Adipocyte (in vitro differentiated cells): Measurements from ENCODE around the gene PTPRM.

Experiments used
- DNase-seq: peaks from one replicate; pipeline ENCODE4 v3.0.0-alpha.2; 2015; ENCODE audit warnings: low read depth
- H3K27me3 ChIP-seq: replicated peaks from 2 replicates; pipeline ENCODE4 v1.7.0; 2013; ENCODE audit warnings: mild to moderate bottlenecking, low read length, moderate library complexity; ENCODE audit not compliant: control insufficient read depth, insufficient read depth
- H3K36me3 ChIP-seq: 2 replicates; pipeline ENCODE4 v1.7.0; 2013; ENCODE audit warnings: low read length, mild to moderate bottlenecking, moderate library complexity; ENCODE audit not compliant: control insufficient read depth, insufficient read depth, severe bottlenecking
- H3K4me1 ChIP-seq: 2 replicates; pipeline ENCODE4 v1.7.0; 2013; ENCODE audit warnings: mild to moderate bottlenecking, low read length, moderate library complexity; ENCODE audit not compliant: control insufficient read depth, insufficient read depth
- H3K4me3 ChIP-seq: 2 replicates; pipeline ENCODE4 v1.7.0; 2013; ENCODE audit warnings: mild to moderate bottlenecking, low read length, moderate library complexity
- H3K9ac ChIP-seq: 2 replicates; pipeline ENCODE4 v1.7.0; 2013; ENCODE audit warnings: mild to moderate bottlenecking, low read length, moderate library complexity
- H3K9me3 ChIP-seq: 2 replicates; pipeline ENCODE4 v1.7.0; 2013; ENCODE audit warnings: mild to moderate bottlenecking, low read length, moderate library complexity; ENCODE audit not compliant: control insufficient read depth

Gene PTPRM

DNA sequence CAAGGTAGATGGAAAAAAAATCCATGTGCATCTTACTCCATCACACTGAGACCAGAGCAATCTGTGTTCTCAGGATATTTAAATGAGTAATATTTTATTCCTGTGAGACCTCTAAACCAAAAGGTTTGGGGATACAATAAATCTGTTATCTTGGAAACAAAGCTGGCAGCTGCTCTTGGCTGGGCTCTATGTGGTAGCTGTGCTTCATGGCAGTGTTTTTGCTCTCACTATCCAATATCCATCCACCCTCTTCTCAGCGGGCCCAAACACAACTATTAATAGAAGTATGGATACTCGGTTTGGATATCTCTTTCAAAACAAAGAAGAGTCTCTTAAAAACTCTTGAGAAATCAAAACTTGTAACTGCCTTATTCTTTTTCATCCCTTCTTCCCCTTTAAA is 797.3 kb downstream of the PTPRM start:
- no peak for DNase-seq
- Histone ChIP-seq H3K27me3 (no peaks in the 10 kb centered on the region), H3K4me1 (no peaks in the 10 kb centered on the region), H3K36me3 (no peaks in the 10 kb centered on the region), H3K4me3 (no peak overlapping the region), H3K9me3 (no peaks in the 10 kb centered on the region), H3K9ac (no peak overlapping the region)

GRCh38 chr18:8365006-8365405 is 797.9 kb downstream of the PTPRM start:
- no peaks in the 10 kb centered on the region for H3K4me1 ChIP-seq
- H3K36me3 ChIP-seq, result no peaks in the 10 kb centered on the region

GRCh38 chr18:8365528-8365927 is 798.4 kb downstream of the PTPRM start:
- Histone ChIP-seq H3K27me3 (no peaks in the 10 kb centered on the region), H3K9me3 (no peaks in the 10 kb centered on the region), H3K9ac (no peak overlapping the region), H3K4me3 (no peak overlapping the region), H3K36me3 (no peaks in the 10 kb centered on the region), H3K4me1 (no peaks in the 10 kb centered on the region)
- no peak for DNase-seq

More at GRCh38 chr18:8365006-8365405, 797.9 kb downstream of the PTPRM start:
- Histone ChIP-seq H3K4me3 (no peak overlapping the region), H3K9me3 (no peaks in the 10 kb centered on the region), H3K27me3 (no peaks in the 10 kb centered on the region), H3K9ac (no peak overlapping the region)
- no peak for DNase-seq

- Histone ChIP-seq H3K9ac (no peak overlapping the region), H3K9me3 (no peaks in the 10 kb centered on the region), H3K27me3 (no peaks in the 10 kb centered on the region), H3K4me3 (no peak overlapping the region), H3K36me3 (no peaks in the 10 kb centered on the region), H3K4me1 (no peaks in the 10 kb centered on the region)
- no peak for DNase-seq
These were observed 799.0 kb downstream of the PTPRM start for GRCh38 chr18:8366070-8366469.

- H3K4me3 ChIP-seq, result no peak overlapping the region
- H3K27me3 ChIP-seq, result no peaks in the 10 kb centered on the region
- no peak overlapping the region for H3K9ac ChIP-seq
- no peaks in the 10 kb centered on the region for H3K9me3 ChIP-seq
- no peaks in the 10 kb centered on the region for H3K4me1 ChIP-seq
- DNase-seq, result no peak
- H3K36me3 ChIP-seq, result no peaks in the 10 kb centered on the region
These were observed 799.5 kb downstream of the PTPRM start for GRCh38 chr18:8366656-8367055.

GRCh38 chr18:8367217-8367988 is 800.3 kb downstream of the PTPRM start:
- no peak overlapping the region for H3K4me3 ChIP-seq
- peak; percentile 18 for DNase-seq
- no peaks in the 10 kb centered on the region for H3K36me3 ChIP-seq
- H3K27me3 ChIP-seq, result no peaks in the 10 kb centered on the region
- H3K9me3 ChIP-seq, result no peaks in the 10 kb centered on the region
- H3K4me1 ChIP-seq, result peaks cover 2% of the 10 kb centered on the region
- no peak overlapping the region for H3K9ac ChIP-seq

DNA sequence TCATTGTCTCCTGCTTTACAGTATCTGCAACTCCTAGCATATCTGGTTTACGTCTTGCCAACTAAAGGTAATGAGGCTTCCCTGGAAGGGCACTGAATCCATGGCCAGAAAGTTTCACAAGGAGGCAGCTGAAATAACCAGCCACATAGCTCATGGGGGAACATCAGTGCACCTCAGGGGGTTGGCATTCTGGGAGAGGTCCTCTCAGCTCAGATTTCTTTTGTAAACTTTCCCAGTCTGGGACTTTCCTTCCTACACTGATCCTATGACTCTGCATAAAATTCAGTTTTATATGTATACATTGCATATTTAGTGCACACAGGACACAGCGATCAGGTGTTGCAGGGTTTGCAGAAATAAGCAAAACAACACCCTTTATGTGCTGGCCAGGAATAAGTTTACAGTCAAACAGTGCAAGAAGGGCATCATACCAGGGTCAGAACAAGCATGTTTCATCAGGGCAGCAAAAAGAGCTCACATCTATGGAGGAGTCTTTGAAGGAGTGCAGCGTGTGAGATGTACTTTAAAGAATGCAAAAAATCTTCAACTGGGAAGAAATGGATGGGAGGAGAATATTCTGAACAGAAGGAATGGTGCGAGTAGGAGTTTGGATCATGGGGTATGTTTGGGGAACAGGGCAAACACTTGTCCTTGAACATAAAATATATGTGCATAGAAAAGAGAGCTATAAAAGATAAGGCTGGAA is 801.5 kb downstream of the PTPRM start:
- peaks cover 15% of the 10 kb centered on the region for H3K4me1 ChIP-seq
- no peaks in the 10 kb centered on the region for H3K9me3 ChIP-seq
- no peaks in the 10 kb centered on the region for H3K27me3 ChIP-seq
- peak; percentile 49 for DNase-seq
- no peak overlapping the region for H3K9ac ChIP-seq
- no peaks in the 10 kb centered on the region for H3K36me3 ChIP-seq
- H3K4me3 ChIP-seq, result no peak overlapping the region

GRCh38 chr18:8373486-8373885 is 806.4 kb downstream of the PTPRM start:
- Histone ChIP-seq H3K4me1 (peaks cover 19% of the 10 kb centered on the region), H3K27me3 (no peaks in the 10 kb centered on the region), H3K9ac (no peak overlapping the region), H3K36me3 (peaks cover 19% of the 10 kb centered on the region), H3K9me3 (no peaks in the 10 kb centered on the region), H3K4me3 (no peak overlapping the region)
- DNase-seq, result peak; percentile 35

GRCh38 chr18:8374676-8375075 is 807.6 kb downstream of the PTPRM start:
- Histone ChIP-seq H3K9ac (no peak overlapping the region), H3K36me3 (peaks cover 31% of the 10 kb centered on the region), H3K4me1 (peaks cover 19% of the 10 kb centered on the region), H3K4me3 (no peak overlapping the region), H3K27me3 (no peaks in the 10 kb centered on the region), H3K9me3 (no peaks in the 10 kb centered on the region)
- DNase-seq, result no peak

DNA sequence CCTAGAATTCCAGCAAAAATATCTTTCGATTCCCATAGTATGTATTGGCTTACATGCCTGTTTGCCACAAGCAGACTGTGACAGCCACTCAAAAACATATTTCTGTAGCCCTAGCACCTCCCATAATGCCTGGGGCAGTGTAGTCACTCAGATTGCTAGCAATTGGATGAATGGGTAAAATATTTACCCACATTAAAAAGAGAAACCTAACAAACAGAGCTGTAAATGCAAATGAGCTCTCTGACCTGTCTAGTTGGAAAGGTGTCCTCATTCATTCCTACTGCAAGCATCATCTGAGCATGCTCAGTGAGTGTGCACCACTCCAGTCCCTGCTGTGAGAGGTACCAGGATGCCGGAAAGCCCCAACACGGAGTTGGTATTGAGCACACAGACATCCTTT is 808.1 kb downstream of the PTPRM start:
- peaks cover 19% of the 10 kb centered on the region for H3K4me1 ChIP-seq
- H3K27me3 ChIP-seq, result no peaks in the 10 kb centered on the region
- no peaks in the 10 kb centered on the region for H3K9me3 ChIP-seq
- H3K36me3 ChIP-seq, result peaks cover 37% of the 10 kb centered on the region
- no peak overlapping the region for H3K9ac ChIP-seq
- H3K4me3 ChIP-seq, result no peak overlapping the region
- DNase-seq, result no peak

DNA sequence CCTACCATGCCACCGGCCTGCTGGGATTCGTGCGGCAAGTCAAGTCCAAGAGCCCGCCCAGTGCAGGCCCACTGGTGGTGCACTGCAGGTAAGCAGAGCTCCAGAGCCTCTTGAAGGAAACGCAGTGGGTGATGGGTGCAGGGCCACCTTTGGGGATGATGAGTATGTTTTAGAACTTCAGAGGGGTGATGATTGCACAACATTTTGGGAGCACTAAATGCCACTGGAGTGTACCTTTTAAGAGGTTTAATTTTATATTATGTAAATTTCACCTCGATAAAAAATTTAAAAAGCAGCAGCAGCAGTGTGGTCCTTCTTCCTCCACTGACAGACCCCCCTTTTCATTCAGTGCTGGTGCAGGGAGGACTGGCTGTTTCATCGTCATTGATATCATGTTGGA is 809.0 kb downstream of the PTPRM start:
- no peak overlapping the region for H3K9ac ChIP-seq
- peaks cover 19% of the 10 kb centered on the region for H3K4me1 ChIP-seq
- H3K27me3 ChIP-seq, result no peaks in the 10 kb centered on the region
- no peak for DNase-seq
- H3K36me3 ChIP-seq, result peaks cover 42% of the 10 kb centered on the region
- H3K4me3 ChIP-seq, result no peak overlapping the region
- H3K9me3 ChIP-seq, result no peaks in the 10 kb centered on the region
